Neural cell (in vitro differentiated cells): ENCODE results near the gene ASTN1. TPM values are rescaled to one million over a fixed set of nuclear protein-coding genes. Genes with fewer than 3 reads are reported as not detected.
"Not testable (repeated sequence)": the region's sequence is repeated elsewhere in the genome, so short reads cannot be mapped to it uniquely, and the experiment has no call there.

Experiments used
- H2AFZ ChIP-seq: fragments of 200-600, 300-800 bp; sonication (generic), shearing (Covaris generic); 2 replicates; pipeline ENCODE4 v1.6.0; 2014; ENCODE audit warnings: low read depth, mild to moderate bottlenecking, antibody characterized with exemption, low read length, moderate library complexity
- H3F3A ChIP-seq: fragments of 200-600 bp; shearing (Covaris generic); 2 replicates; pipeline ENCODE4 v1.6.1; 2016; ENCODE audit warnings: mild to moderate bottlenecking, moderate library complexity, mixed read lengths, antibody characterized with exemption, low read length; ENCODE audit not compliant: insufficient read depth, poor library complexity, severe bottlenecking
- H3K27ac ChIP-seq: fragments of 200-600, 300-800 bp; sonication (generic), shearing (Covaris generic); 2 replicates; pipeline ENCODE4 v1.5.1; 2014; ENCODE audit warnings: mild to moderate bottlenecking, low read length, moderate library complexity
- H3K27me3 ChIP-seq: fragments of 300-800, 200-600 bp; sonication (generic), shearing (Covaris generic); 2 replicates; pipeline ENCODE4 v1.6.0; 2014; ENCODE audit warnings: mild to moderate bottlenecking, low read depth, low read length, moderate library complexity; ENCODE audit not compliant: insufficient read depth
- H3K36me3 ChIP-seq: fragments of 300-800, 200-600 bp; sonication (generic), shearing (Covaris generic); 2 replicates; pipeline ENCODE4 v1.5.1; 2014; ENCODE audit warnings: mild to moderate bottlenecking, antibody characterized with exemption, low read length, moderate library complexity; ENCODE audit not compliant: insufficient read depth
- H3K4me2 ChIP-seq: fragments of 300-800, 200-600 bp; sonication (generic), shearing (Covaris generic); 2 replicates; pipeline ENCODE4 v1.6.0; 2014; ENCODE audit warnings: mild to moderate bottlenecking, low read length
- H3K4me3 ChIP-seq: fragments of 300-800, 200-600 bp; sonication (generic), shearing (Covaris generic); 2 replicates; pipeline ENCODE4 v1.5.1; 2014; ENCODE audit warnings: mild to moderate bottlenecking, low read length, moderate library complexity
- H3K79me2 ChIP-seq: fragments of 200-600 bp; shearing (Covaris generic); replicated peaks from 2 replicates; pipeline ENCODE4 v1.6.0; 2014; ENCODE audit warnings: mild to moderate bottlenecking, low read length, moderate library complexity; ENCODE audit not compliant: insufficient read depth
- H3K9ac ChIP-seq: fragments of 300-800, 200-600 bp; sonication (generic), shearing (Covaris generic); 2 replicates; pipeline ENCODE4 v1.6.1; 2016; ENCODE audit warnings: mild to moderate bottlenecking, low read length, mixed read lengths
- H3K9me2 ChIP-seq: fragments of 200-600 bp; shearing (Covaris generic); 2 replicates; pipeline ENCODE4 v1.6.1; 2016; ENCODE audit warnings: mild to moderate bottlenecking, low read length, mixed read lengths; ENCODE audit not compliant: insufficient read depth
- H3K9me3 ChIP-seq: fragments of 200-600, 300-800 bp; sonication (generic), shearing (Covaris generic); 2 replicates; pipeline ENCODE4 v1.6.1; 2016; ENCODE audit warnings: mild to moderate bottlenecking, mixed run types, low read length, moderate library complexity, mixed read lengths
- H4K20me1 ChIP-seq: fragments of 200-600 bp; shearing (Covaris generic); 2 replicates; pipeline ENCODE4 v1.6.1; 2016; ENCODE audit warnings: mild to moderate bottlenecking, mixed run types; ENCODE audit not compliant: insufficient read depth
- CTCF ChIP-seq: fragments of 450-650 bp; IDR thresholded peaks from 2 replicates; pipeline ENCODE4 v1.5.1; 2014; ENCODE audit warnings: antibody characterized with exemption, mild to moderate bottlenecking, moderate library complexity; ENCODE audit not compliant: poor library complexity, severe bottlenecking
- EP300 ChIP-seq: fragments of 450-650 bp; conservative IDR thresholded peaks from 2 replicates; pipeline ENCODE4 v1.6.1; 2014; ENCODE audit warnings: antibody characterized with exemption, mild to moderate bottlenecking, moderate library complexity; ENCODE audit not compliant: poor library complexity, severe bottlenecking
- EZH2 ChIP-seq: fragments of 200-600, 300-800 bp; shearing (Covaris generic), sonication (generic); IDR thresholded peaks from 2 replicates; pipeline ENCODE4 v1.6.1; 2014; ENCODE audit warnings: antibody characterized with exemption, low read length, borderline replicate concordance, mild to moderate bottlenecking; ENCODE audit not compliant: insufficient read depth, poor library complexity, severe bottlenecking
- MXI1 ChIP-seq: fragments of 450-650 bp; conservative IDR thresholded peaks from 2 replicates; pipeline ENCODE4 v1.6.1; 2014; ENCODE audit warnings: antibody characterized with exemption, mild to moderate bottlenecking; ENCODE audit not compliant: poor library complexity, severe bottlenecking
- POLR2AphosphoS5 ChIP-seq: IDR thresholded peaks from 2 replicates; pipeline ENCODE4 v1.6.1; 2012
- RAD21 ChIP-seq: fragments of 450-650 bp; conservative IDR thresholded peaks from 2 replicates; pipeline ENCODE4 v1.6.1; 2014; ENCODE audit warnings: antibody characterized with exemption, mild to moderate bottlenecking, moderate library complexity
- REST ChIP-seq: IDR thresholded peaks from 2 replicates; pipeline ENCODE4 v1.6.1; 2012; ENCODE audit warnings: borderline replicate concordance
- SMC3 ChIP-seq: fragments of 450-650 bp; conservative IDR thresholded peaks from 2 replicates; pipeline ENCODE4 v1.6.1; 2014; ENCODE audit warnings: antibody characterized with exemption, mild to moderate bottlenecking, moderate library complexity; ENCODE audit not compliant: poor library complexity
- TAF1 ChIP-seq: IDR thresholded peaks from 2 replicates; pipeline ENCODE4 v1.6.1; 2012; ENCODE audit warnings: low read depth
- polyA plus RNA-seq: library from polyadenylated mRNA; depleted of rRNA; stranded (reverse); fragments of >200 nt; gene quantifications from 2 replicates; pipeline ENCODE4 v1.2.3, GENCODE V29; 2014

The ASTN1 gene
- polyA plus RNA-seq, 1 donor from 2014 or later: 33.4 TPM

DNA sequence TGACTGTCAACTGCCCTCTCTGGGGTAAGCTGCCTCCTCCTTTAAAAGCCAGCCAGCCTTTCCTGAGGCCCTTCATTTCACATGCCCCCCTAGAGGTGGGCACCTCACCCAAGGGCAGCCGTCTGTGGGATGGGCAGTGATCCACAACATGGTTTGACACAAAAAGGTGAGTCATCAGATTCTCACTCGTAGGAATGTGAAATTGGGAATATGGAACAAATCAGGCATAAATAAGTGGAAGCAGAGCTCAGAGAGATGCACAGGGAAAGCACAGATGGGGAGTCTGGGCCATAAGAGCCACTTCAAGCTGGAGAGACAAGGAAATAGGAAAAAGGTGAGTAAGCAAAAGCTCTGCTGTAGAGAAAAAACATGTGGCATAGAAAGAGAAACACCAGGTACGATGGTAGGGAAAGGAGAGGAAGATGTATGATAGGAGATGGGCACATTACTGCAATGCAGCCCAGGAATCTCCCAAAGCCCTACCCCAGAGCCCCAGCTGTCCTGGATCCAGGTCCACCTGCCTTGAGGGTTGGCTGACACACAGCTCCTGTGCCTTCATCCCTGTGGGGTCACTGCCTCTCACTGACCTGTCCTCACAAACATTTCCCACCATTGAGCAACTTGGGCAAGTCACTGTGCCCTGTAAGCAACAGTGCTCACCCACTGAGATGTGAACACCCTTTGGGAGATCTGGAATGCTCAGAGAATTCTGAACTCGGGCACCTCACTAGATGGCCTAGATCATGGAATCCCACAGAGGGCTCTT lies 86.6 kb downstream of the ASTN1 start:
- Histone ChIP-seq H3K79me2 (peaks cover 3% of the 10 kb centered on the region), H3K4me2 (no peak overlapping the region), H3K9ac (no peak overlapping the region), H3F3A (no peaks in the 10 kb centered on the region), H3K36me3 (no peaks in the 10 kb centered on the region), H3K27ac (no peak overlapping the region), H3K4me3 (no peak overlapping the region), H2AFZ (no peak overlapping the region), H4K20me1 (no peaks in the 10 kb centered on the region), H3K9me2 (no peaks in the 10 kb centered on the region), H3K9me3 (no peaks in the 10 kb centered on the region), H3K27me3 (no peaks in the 10 kb centered on the region)
- no peak for TF ChIP-seq EZH2

DNA sequence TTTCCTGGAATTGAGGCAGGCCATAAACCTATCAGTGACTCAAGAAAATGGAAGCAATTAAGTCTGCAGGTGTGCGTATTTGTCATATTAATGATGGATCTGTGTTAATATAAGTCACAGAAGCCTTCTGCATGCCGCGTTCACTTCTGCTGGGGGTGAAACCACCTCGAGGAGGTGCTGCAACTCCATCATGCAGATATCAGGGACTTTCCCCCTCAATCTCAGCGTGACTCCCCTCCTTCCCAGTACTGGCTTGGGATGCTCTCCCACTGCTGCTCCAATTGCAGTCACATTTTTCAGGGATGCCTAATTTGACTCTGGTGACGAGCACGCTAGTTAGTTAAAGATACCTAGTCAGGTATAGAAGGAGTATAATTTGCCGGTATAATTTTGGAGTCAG lies 87.5 kb downstream of the ASTN1 start:
- Histone ChIP-seq H3K9me2 (no peaks in the 10 kb centered on the region), H3F3A (no peaks in the 10 kb centered on the region), H3K27me3 (no peaks in the 10 kb centered on the region), H2AFZ (no peak overlapping the region), H3K4me3 (no peak overlapping the region), H3K9ac (no peak overlapping the region), H3K4me2 (no peak overlapping the region), H3K27ac (no peak overlapping the region), H3K79me2 (peaks cover 3% of the 10 kb centered on the region), H3K36me3 (no peaks in the 10 kb centered on the region), H4K20me1 (no peaks in the 10 kb centered on the region), H3K9me3 (no peaks in the 10 kb centered on the region)
- no peak for TF ChIP-seq SMC3
- no peak for TF ChIP-seq RAD21
- TF ChIP-seq CTCF: no peak
- no peak for TF ChIP-seq TAF1
- TF ChIP-seq POLR2AphosphoS5: no peak
- TF ChIP-seq EZH2: no peak
- TF ChIP-seq EP300: no peak
- no peak for TF ChIP-seq MXI1
- TF ChIP-seq REST: no peak

GRCh38 chr1:177074811-177075210 lies 89.7 kb downstream of the ASTN1 start:
- not testable (repeated sequence) for H3K4me3 ChIP-seq, H3F3A ChIP-seq, H2AFZ ChIP-seq, H3K27me3 ChIP-seq, H3K4me2 ChIP-seq, H3K36me3 ChIP-seq, H3K27ac ChIP-seq, H3K79me2 ChIP-seq, H3K9me3 ChIP-seq, H4K20me1 ChIP-seq, H3K9me2 ChIP-seq, H3K9ac ChIP-seq
